ENCODE measurements around the gene ABRAXAS1.
A peak's percentile ranks its signal among the peaks of the same experiment; 100 is the strongest.

ABRAXAS1 gene

DNA sequence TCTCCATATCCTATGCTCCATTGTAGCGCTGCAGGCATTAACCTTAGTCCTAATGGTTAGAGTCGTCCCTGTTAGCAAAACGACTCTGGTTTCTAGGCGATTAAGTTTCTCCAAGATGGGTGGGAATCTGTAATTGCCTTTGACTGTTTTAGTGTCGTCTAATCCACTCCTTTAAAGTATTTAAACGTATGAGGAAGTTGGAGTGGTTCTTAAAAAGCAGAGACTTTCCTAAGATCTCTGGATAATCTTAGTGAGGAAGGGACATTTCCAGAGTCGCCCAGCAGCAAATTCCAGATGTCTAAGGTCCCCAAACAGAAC lies 28.8 kb downstream of the ABRAXAS1 start:
- H3K36me3 ChIP-seq (ENCODE audit: insufficient read depth, low read length): peaks cover 58% of the 10 kb centered on the region
- H3K27ac ChIP-seq (ENCODE audit: low read length): peak overlapping the region; percentile 92

DNA sequence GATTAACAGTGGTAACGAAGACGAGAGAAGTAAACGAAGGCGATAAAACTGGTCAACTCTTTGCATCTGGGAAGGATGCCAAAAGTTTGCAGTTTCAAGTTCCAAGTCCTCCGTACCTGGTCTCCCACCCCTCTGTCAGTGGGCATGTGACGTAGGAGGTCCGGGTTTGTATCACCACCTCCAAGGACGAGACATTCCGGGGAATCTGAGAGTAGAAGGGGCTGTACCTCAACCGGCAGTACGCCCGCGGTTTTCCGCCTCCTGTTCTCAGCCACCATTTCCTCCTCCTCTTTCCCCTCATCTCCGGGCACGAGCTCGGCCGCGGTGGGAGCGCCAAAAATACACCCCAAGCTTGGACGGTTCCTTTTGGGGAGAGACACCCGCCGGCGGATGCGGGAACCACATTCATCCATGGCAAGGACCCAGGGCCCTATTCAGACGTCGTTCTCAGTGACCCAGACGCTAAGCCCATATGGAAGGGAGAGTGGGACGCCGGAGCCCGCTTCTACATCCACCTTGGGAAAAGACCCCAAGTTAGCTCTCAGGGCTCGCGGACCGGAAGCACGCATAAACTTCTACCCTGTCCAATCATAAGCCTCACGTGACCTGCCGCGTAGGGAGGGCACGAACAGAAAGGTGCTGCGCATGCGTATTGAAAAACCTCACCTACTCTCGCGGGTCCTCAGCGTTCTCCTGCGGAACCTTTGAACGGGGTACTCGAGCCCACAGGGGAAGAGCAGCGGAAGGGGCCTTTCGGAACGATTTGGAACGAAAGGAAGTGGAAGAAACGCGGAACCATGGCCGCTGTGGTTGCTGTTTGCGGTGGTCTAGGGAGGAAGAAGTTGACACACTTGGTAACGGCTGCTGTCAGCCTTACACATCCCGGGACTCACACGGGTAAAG lies 29.4 kb downstream of the ABRAXAS1 start, which contains the start of the genes HELQ and MRPS18C:
HELQ (minus strand) TSS at position 543 of the 903 bp plus-strand sequence; CDS start at position 413, 130 bp downstream.
MRPS18C (plus strand) TSS at position 778 of the 903 bp plus-strand sequence; CDS start at position 798, 20 bp downstream.
- Histone ChIP-seq H3K36me3 (ENCODE audit: insufficient read depth, low read length) (peaks cover 58% of the 10 kb centered on the region), H4K20me1 (ENCODE audit: insufficient read depth, low read length) (no peaks in the 10 kb centered on the region), H3K27ac (ENCODE audit: low read length) (peak within 1 kb of the TSS; percentile 92), H3K4me1 (ENCODE audit: insufficient read depth, low read length) (peaks cover 36% of the 10 kb centered on the region), H3K4me2 (ENCODE audit: insufficient read depth, low read length) (peak within 1 kb of the TSS; percentile 79), H3K9ac (ENCODE audit: low read depth, low read length) (peak within 1 kb of the TSS; percentile 83), H3K27me3 (ENCODE audit: insufficient read depth, low read length, poor library complexity) (no peaks in the 10 kb centered on the region), H3K4me3 (ENCODE audit: low read depth in 1 of 2, low read length in 2 of 2) (peak within 1 kb of the TSS; percentile 66 to 71), H2AFZ (ENCODE audit: low read depth, low read length) (peak within 1 kb of the TSS; percentile 91), H3K79me2 (ENCODE audit: insufficient read depth, low read length) (peaks cover 62% of the 10 kb centered on the region), H3K9me3 (ENCODE audit: insufficient read depth, low read length, severe bottlenecking) (no peaks in the 10 kb centered on the region)
- ATAC-seq (ENCODE audit: insufficient read depth, low read depth): peak; percentile 91
- DNase-seq: peak; percentile 98
- TF ChIP-seq EZH2 (IDR thresholded peaks at IDR 0.05; ENCODE audit: borderline replicate concordance, low read depth, low read length, severe bottlenecking): no peak
- TF ChIP-seq CTCF (IDR thresholded peaks at IDR 0.05; ENCODE audit: borderline replicate concordance, extremely low read depth, low read length, poor library complexity, severe bottlenecking): peak; percentile 39

More for the DNA sequence above, 28.8 kb downstream of the ABRAXAS1 start:
- Histone ChIP-seq H2AFZ (ENCODE audit: low read depth, low read length) (peak overlapping the region; percentile 89), H4K20me1 (ENCODE audit: insufficient read depth, low read length) (no peaks in the 10 kb centered on the region), H3K9ac (ENCODE audit: low read depth, low read length) (peak overlapping the region; percentile 83), H3K9me3 (ENCODE audit: insufficient read depth, low read length, severe bottlenecking) (no peaks in the 10 kb centered on the region), H3K79me2 (ENCODE audit: insufficient read depth, low read length) (peaks cover 62% of the 10 kb centered on the region), H3K4me1 (ENCODE audit: insufficient read depth, low read length) (peaks cover 36% of the 10 kb centered on the region), H3K27me3 (ENCODE audit: insufficient read depth, low read length, poor library complexity) (no peaks in the 10 kb centered on the region), H3K4me3 (ENCODE audit: low read depth in 1 of 2, low read length in 2 of 2) (peak overlapping the region; percentile 66 to 71), H3K4me2 (ENCODE audit: insufficient read depth, low read length) (peak overlapping the region; percentile 72)
- no peak for TF ChIP-seq CTCF (IDR thresholded peaks at IDR 0.05; ENCODE audit: borderline replicate concordance, extremely low read depth, low read length, poor library complexity, severe bottlenecking)
- no peak for TF ChIP-seq EZH2 (IDR thresholded peaks at IDR 0.05; ENCODE audit: borderline replicate concordance, low read depth, low read length, severe bottlenecking)
- DNase-seq: no peak
- ATAC-seq (ENCODE audit: insufficient read depth, low read depth): no peak

DNA sequence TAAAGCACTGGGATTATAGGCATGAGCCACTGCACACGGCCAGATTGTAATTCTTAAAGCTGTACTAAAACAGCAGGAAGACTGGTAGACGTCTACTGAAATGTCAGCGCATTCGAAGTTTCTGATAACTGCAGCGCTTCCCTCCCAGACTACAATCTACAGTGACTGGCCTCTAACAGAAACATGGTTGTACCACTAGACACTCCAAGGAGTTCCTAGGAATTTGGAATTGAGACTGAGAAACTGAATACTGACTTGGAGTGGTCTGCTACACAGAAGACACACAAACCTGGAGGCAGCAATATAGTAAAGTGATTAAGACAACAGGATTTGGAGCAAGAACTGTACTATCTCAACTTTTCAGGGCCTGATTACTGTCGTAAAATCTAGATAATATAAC lies 30.2 kb downstream of the ABRAXAS1 start:
- Histone ChIP-seq H3K4me1 (ENCODE audit: insufficient read depth, low read length) (peaks cover 36% of the 10 kb centered on the region), H3K4me2 (ENCODE audit: insufficient read depth, low read length) (peak overlapping the region; percentile 79), H3K9ac (ENCODE audit: low read depth, low read length) (peak overlapping the region; percentile 83), H3K27ac (ENCODE audit: low read length) (peak overlapping the region; percentile 92), H2AFZ (ENCODE audit: low read depth, low read length) (peak overlapping the region; percentile 91), H3K36me3 (ENCODE audit: insufficient read depth, low read length) (peaks cover 49% of the 10 kb centered on the region), H4K20me1 (ENCODE audit: insufficient read depth, low read length) (no peaks in the 10 kb centered on the region), H3K79me2 (ENCODE audit: insufficient read depth, low read length) (peaks cover 62% of the 10 kb centered on the region), H3K27me3 (ENCODE audit: insufficient read depth, low read length, poor library complexity) (no peaks in the 10 kb centered on the region), H3K9me3 (ENCODE audit: insufficient read depth, low read length, severe bottlenecking) (no peaks in the 10 kb centered on the region), H3K4me3 (ENCODE audit: low read depth in 1 of 2, low read length in 2 of 2) (peak overlapping the region; percentile 64 to 71)
- no peak for TF ChIP-seq EZH2 (IDR thresholded peaks at IDR 0.05; ENCODE audit: borderline replicate concordance, low read depth, low read length, severe bottlenecking)
- no peak for TF ChIP-seq CTCF (IDR thresholded peaks at IDR 0.05; ENCODE audit: borderline replicate concordance, extremely low read depth, low read length, poor library complexity, severe bottlenecking)
- DNase-seq: no peak
- no peak for ATAC-seq (ENCODE audit: insufficient read depth, low read depth)

All from DND-41 (cell line).